Stimulated activated CD8-positive, alpha-beta memory T cell treated with anti-CD3 and anti-CD28 coated beads, Interleukin-2, amount 100 ng/mL, for 48 hours (primary cell): ENCODE measurements around the gene LRP8.

Experiments used
- DNase-seq, 2 donors: peaks; one replicate each; pipeline ENCODE4 v3.0.0-alpha.2; 2020; ENCODE audit warnings: low read depth in 2 of 2

Gene LRP8

DNA sequence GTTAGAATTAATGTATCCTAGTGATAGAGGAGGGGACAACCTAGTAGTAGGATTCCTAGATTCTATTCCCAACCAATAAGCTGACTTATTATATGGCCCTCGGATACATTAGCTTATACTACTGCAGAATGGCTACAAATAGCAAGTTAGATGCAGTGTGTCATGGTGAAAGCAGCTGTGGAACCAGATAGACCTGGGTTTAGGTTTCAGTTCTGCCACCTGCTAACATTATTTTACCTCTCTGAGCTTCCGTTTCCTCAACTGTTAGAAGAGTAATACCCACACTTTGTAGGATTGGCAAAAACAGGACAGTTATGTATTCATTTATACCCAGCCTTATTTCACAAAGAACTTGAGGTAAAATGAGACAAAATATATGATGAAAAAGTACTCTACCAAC, 67.9 kb downstream of the LRP8 start:
- no peak for DNase-seq

GRCh38 chr1:53258216-53258615, 69.7 kb downstream of the LRP8 start:
- DNase-seq = no peak

- no peak for DNase-seq
These were observed 70.3 kb downstream of the LRP8 start for GRCh38 chr1:53257454-53258081.

DNA sequence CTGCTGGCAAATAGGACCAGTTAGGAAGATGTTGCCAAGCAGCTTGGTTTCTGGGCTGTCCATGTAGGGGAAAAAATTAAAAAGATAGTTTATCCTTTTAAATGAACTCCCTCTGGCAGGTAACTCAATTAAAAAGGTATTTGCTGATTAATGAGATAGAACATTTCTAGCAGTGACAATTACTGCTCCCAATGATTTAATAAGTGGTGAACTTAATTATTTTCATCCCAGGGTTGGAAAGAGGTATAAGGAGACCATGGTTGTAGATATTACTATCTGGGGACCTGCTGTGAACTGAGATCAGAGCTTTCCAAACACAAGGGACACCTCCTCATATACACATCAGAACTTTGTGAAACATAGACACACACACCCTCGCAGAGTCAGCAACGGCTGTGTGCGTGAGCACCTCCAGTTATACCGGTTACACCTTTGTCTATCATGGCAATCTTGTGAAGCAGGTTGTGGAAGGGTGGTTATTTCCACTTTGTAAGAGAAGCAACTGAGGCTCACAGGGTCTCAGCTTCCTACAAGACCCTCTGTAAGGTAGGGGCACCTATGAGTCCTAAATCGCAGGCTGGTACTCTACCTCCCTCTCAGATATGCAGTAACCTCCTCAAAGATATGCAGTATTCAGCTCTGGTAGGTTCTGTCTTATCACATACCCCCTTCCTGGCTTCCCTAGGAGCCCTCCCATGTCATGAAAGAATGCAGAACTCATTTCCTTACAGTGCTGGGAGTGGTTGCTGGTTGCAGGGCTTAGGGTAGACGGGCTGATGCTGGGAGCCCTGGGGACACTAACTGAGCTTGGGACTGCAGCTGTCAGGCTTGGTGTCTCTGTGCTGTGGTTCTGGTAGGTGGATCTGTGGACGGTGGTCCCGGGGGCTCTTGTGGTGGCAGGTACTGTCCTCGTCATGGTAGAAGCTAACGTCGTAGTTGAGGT, 71.1 kb downstream of the LRP8 start:
- DNase-seq = no peak

- DNase-seq = no peak
These were observed 72.8 kb downstream of the LRP8 start for GRCh38 chr1:53255031-53255430.

- no peak for DNase-seq
These were observed 73.7 kb downstream of the LRP8 start for GRCh38 chr1:53254011-53254640.

DNA sequence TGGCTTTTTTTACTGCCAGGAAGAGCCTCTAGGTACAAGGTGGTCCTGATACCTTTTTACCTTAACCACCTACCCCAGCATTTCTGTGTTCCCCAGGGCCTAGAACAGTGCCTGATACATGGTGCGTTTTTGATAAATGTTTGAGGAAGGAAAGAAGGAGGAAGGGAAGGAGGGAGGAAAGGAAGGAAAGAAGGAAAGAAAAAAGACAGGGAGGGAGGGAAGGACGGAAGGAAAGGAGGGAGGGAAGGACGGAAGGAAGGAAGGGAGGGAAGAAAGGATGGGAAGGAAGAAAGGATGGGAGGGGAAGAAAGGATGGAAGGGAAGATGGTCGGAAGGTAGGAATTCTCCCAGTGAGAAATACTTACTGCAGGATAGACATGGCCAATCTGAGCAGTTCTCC, 77.5 kb downstream of the LRP8 start:
- no peak for DNase-seq

- no peak for DNase-seq
These were observed 78.2 kb downstream of the LRP8 start for GRCh38 chr1:53249706-53250105.

GRCh38 chr1:53246261-53247134, 81.4 kb downstream of the LRP8 start:
- DNase-seq = no peak

DNA sequence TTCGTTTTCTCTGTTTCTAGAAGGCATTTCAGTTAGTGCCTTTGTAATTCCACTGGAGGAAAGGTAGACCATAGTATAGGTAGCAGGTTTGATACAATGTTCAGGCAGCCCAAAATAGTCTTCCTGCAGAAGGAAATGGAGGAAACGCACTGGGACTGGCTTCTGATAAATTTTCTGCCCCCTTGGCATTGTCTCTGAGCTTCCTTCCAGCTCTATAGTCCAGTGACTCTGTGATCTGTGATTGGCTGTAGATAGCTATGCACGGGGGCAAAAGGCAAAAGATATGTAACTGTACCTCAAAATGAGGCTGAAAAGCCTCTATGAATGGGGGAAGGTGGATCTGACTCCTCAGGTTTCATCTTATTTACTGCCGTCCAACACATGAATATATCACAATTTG, 83.7 kb downstream of the LRP8 start:
- DNase-seq = no peak

GRCh38 chr1:53242381-53242780, 85.5 kb downstream of the LRP8 start:
- DNase-seq = no peak

DNA sequence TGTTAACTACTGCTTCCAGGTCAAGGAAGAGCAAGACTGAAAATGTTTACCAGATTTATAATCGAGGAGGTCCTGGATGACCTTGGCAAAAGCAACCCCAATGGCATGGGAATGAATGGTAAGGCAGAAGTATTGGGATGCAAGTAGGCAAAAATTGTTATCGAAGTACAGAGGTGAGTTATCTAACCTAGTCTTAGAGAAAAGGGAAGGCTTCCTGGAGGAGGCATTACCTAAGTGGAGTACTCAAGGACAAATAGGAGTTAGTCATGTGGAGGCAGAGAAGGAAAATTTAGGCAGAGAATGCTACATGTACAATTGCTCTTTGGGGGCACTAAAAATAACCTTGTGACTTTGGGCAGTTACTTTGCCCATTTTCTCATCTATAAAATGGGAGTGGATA, 86.0 kb downstream of the LRP8 start:
- DNase-seq = no peak

GRCh38 chr1:53238197-53239155, 89.4 kb downstream of the LRP8 start, which contains the start of gene MAGOH:
MAGOH (minus strand) TSS chr1:53238518; CDS start chr1:53238448, 70 bp downstream.
- peak; percentile 84 to 94 for DNase-seq

DNA sequence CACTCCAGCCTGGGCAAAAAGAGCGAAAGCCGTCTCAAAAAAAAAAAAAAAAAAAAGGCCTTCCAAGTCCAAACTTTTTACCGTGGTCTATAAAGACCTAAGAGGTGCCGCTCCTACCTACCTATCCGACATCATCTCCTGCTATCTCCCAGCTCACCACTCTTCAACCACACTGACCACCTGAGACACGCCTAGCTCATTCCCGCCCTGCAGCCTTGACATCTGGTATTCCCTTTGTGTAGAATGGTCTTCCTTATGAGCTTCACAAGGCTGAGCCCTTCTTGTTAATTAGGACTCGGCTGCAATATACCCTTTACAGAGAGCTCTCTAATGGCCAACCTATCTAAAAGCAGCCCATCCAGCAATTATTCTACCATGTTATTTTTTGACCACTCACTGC, 90.2 kb downstream of the LRP8 start:
- no peak for DNase-seq

GRCh38 chr1:53220962-53221286, 106.9 kb downstream of the LRP8 start:
- no peak for DNase-seq

DNA sequence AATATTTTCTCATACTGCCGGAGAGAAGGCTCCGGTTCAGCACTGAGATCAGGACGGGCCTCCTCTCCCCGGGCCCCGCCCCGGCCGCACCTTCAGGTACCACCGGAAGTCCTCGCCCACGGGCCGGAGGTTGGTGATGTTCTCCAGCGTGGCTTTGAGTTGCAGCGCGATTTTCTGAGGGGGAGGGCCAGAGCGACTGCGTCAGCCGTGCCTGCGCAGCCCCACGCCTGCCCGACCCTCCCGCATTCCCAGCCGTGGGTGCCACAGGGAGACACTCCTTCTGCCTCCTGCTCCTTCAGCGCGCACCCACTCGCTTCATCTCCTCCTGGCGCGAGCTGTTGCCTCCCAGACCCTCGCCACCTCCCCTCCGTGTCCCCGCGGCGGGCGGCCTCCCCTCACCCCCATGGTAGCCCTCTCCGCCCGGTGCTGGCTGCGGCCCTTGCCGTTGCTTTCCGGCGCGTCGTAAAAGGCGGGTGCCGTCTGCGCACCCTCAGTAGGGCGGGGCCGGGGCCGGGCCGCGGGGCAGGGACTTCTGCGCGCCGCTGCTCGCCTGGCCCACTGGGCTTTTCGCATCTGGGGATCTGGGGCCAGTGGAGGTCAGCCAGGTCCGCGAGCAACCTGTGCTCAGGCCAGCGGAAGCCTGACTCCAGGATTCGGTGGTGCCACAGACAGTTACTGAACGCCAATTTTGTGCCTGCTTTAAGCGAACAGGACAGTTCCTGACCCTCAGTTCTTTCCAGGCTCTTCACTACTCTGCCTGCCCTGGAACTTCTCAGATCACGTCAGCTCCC, 107.5 kb downstream of the LRP8 start, which contains the start of gene CZIB:
TSS of gene CZIB (minus strand) at position 464 of the 791 bp plus-strand sequence. CDS start at position 405, 59 bp downstream.
- DNase-seq = peak; percentile 96 to 98

DNA sequence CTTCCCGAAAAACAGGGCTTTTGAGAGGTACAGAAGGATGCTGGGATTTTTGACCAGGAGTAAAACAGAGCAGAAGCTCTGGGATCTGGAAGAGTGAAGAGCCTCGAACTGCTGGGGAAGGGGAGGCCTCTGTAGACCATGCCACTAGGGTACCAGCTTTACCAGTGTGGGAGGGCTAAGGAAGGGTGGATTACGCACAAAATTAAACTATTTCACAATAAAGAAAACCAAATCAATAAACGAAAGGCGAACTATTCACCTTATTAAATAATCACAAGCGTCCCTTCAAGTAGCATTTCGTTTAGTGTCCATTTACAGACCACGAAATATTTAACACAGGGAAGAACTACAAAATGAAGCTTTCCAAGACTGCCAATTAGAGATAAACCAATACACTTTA, 108.2 kb downstream of the LRP8 start:
- no peak for DNase-seq

DNA sequence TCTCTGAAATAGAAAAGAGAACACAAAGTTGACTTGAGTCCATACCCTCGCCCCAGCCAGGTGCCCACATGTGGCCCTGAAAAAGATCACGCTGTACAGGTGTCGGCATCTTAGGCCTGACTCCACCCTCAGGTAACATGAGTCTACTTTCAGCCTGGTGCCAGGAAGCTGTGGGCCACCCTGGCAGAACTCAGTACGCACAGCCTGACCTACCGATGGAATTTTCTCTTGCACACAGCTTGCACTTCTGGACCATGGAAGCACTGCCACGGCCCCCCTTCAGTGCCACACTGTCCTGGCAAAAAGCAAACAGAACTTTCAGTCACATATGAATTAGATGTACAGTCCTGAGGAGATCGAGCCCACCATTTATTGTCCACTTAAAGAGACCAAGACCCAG, 109.7 kb downstream of the LRP8 start:
- no peak for DNase-seq

GRCh38 chr1:53214376-53214940, 113.4 kb downstream of the LRP8 start:
- DNase-seq = no peak
